Parathyroid adenoma (tissue), 2 donors: ENCODE measurements around the gene GRM4.

Source experiments
- H2AFZ ChIP-seq: fragments of 300-600 bp; sonication (generic); one replicate; pipeline ENCODE4 v1.7.0; 2017; ENCODE audit warnings: antibody characterized with exemption, mild to moderate bottlenecking
- H3K27ac ChIP-seq: fragments of 300-600 bp; sonication (generic); one replicate; pipeline ENCODE4 v1.7.0; 2017
- H3K27me3 ChIP-seq: fragments of 300-600 bp; sonication (generic); one replicate; pipeline ENCODE4 v1.7.0; 2017; ENCODE audit warnings: low read length; ENCODE audit not compliant: control insufficient read depth, insufficient read depth
- H3K36me3 ChIP-seq: fragments of 300-600 bp; sonication (generic); one replicate; pipeline ENCODE4 v1.7.0; 2017; ENCODE audit warnings: low read length; ENCODE audit not compliant: control insufficient read depth, insufficient read depth
- H3K4me1 ChIP-seq: fragments of 300-600 bp; sonication (generic); one replicate; pipeline ENCODE4 v1.7.0; 2017; ENCODE audit warnings: control low read depth
- H3K4me2 ChIP-seq: fragments of 300-600 bp; sonication (generic); one replicate; pipeline ENCODE4 v1.7.0; 2017; ENCODE audit warnings: low read length
- H3K4me3 ChIP-seq: fragments of 300-600 bp; sonication (generic); one replicate; pipeline ENCODE4 v1.7.0; 2017; ENCODE audit warnings: low read depth, low read length
- H3K79me2 ChIP-seq: fragments of 300-600 bp; sonication (generic); one replicate; pipeline ENCODE4 v1.7.0; 2017; ENCODE audit warnings: control low read depth
- H3K9ac ChIP-seq: fragments of 300-600 bp; sonication (generic); one replicate; pipeline ENCODE4 v1.7.0; 2017; ENCODE audit warnings: mild to moderate bottlenecking
- H3K9me3 ChIP-seq: fragments of 300-600 bp; sonication (generic); one replicate; pipeline ENCODE4 v1.7.0; 2017; ENCODE audit warnings: low read length; ENCODE audit not compliant: control insufficient read depth
- CTCF ChIP-seq: fragments of 300-600 bp; sonication (generic); IDR thresholded peaks from one replicate; pipeline ENCODE4 v1.7.0; 2017; ENCODE audit warnings: antibody characterized with exemption, mild to moderate bottlenecking
- donor health status: primary hyperparathyroidism.

The GRM4 gene

GRCh38 chr6:33995309-33996119 lies 150.4 kb downstream of the GRM4 start:
- no peak for TF ChIP-seq CTCF
- no peaks in the 10 kb centered on the region for H3K27me3 ChIP-seq
- no peaks in the 10 kb centered on the region for H3K36me3 ChIP-seq
- H3K4me1 ChIP-seq: no peaks in the 10 kb centered on the region
- H3K9ac ChIP-seq: no peak overlapping the region
- H3K4me2 ChIP-seq: no peak overlapping the region
- H3K27ac ChIP-seq: no peak overlapping the region
- H2AFZ ChIP-seq: no peak overlapping the region
- H3K79me2 ChIP-seq: no peaks in the 10 kb centered on the region
- no peak overlapping the region for H3K4me3 ChIP-seq
- H3K9me3 ChIP-seq: no peaks in the 10 kb centered on the region

GRCh38 chr6:33994472-33995308 lies 151.2 kb downstream of the GRM4 start:
- Histone ChIP-seq H3K9me3 (no peaks in the 10 kb centered on the region), H3K9ac (no peak overlapping the region), H3K4me1 (no peaks in the 10 kb centered on the region), H3K27me3 (no peaks in the 10 kb centered on the region), H3K4me2 (no peak overlapping the region), H2AFZ (no peak overlapping the region), H3K79me2 (no peaks in the 10 kb centered on the region), H3K27ac (no peak overlapping the region), H3K36me3 (no peaks in the 10 kb centered on the region), H3K4me3 (no peak overlapping the region)
- TF ChIP-seq CTCF: no peak

GRCh38 chr6:33993653-33994471 lies 152.0 kb downstream of the GRM4 start:
- Histone ChIP-seq H3K9ac (no peak overlapping the region), H3K27me3 (no peaks in the 10 kb centered on the region), H3K79me2 (no peaks in the 10 kb centered on the region), H3K36me3 (no peaks in the 10 kb centered on the region), H2AFZ (no peak overlapping the region), H3K4me1 (no peaks in the 10 kb centered on the region), H3K9me3 (no peaks in the 10 kb centered on the region), H3K4me3 (no peak overlapping the region), H3K27ac (no peak overlapping the region), H3K4me2 (no peak overlapping the region)
- no peak for TF ChIP-seq CTCF

- no peaks in the 10 kb centered on the region for H3K9me3 ChIP-seq
- no peaks in the 10 kb centered on the region for H3K4me1 ChIP-seq
- no peak overlapping the region for H3K9ac ChIP-seq
- TF ChIP-seq CTCF: no peak
- no peak overlapping the region for H3K27ac ChIP-seq
- no peak overlapping the region for H3K4me2 ChIP-seq
- no peaks in the 10 kb centered on the region for H3K27me3 ChIP-seq
- no peak overlapping the region for H3K4me3 ChIP-seq
- H3K79me2 ChIP-seq: no peaks in the 10 kb centered on the region
- H3K36me3 ChIP-seq: no peaks in the 10 kb centered on the region
- H2AFZ ChIP-seq: no peak overlapping the region
Observed at GRCh38 chr6:33993091-33993490, 152.8 kb downstream of the GRM4 start.
